Forelimb muscle (tissue), 1 donor: ENCODE measurements around the gene RBM41. TPM values are rescaled to one million over a fixed set of nuclear protein-coding genes. Genes with fewer than 3 reads are reported as not detected.
"Not testable (repeated sequence)": the region's sequence is repeated elsewhere in the genome, so short reads cannot be mapped to it uniquely, and the experiment has no call there.

Experiments
- DNase-seq: peaks from one replicate; pipeline ENCODE4 v3.0.0-alpha.2; 2013; ENCODE audit warnings: low read depth
- polyA plus RNA-seq: library from polyadenylated mRNA; unstranded; fragments of 120-200 nt; gene quantifications from one replicate; pipeline ENCODE4 v1.2.1, GENCODE V29; 2013; ENCODE audit not compliant: insufficient read length

RBM41 gene
- 9.7 TPM for polyA plus RNA-seq

- DNase-seq = peak; percentile 40
Measured at GRCh38 chrX:107118322-107119147, at the start of gene RBM41. Gene RBM41, minus strand, starts transcription at chrX:107118822. Its CDS starts 49 bp downstream, at chrX:107118773.

GRCh38 chrX:107168257-107168656 is 49.6 kb upstream of the RBM41 start:
- no peak for DNase-seq

GRCh38 chrX:107167163-107167921 is 48.7 kb upstream of the RBM41 start:
- no peak for DNase-seq

GRCh38 chrX:107157618-107158017 is 39.0 kb upstream of the RBM41 start:
- not testable (repeated sequence) for DNase-seq

- DNase-seq = not testable (repeated sequence)
Measured at GRCh38 chrX:107155621-107156430, 37.2 kb upstream of the RBM41 start.

- no peak for DNase-seq
Measured at GRCh38 chrX:107154787-107155620, 36.4 kb upstream of the RBM41 start.

GRCh38 chrX:107153005-107153404 is 34.4 kb upstream of the RBM41 start:
- no peak for DNase-seq

- DNase-seq = no peak
Measured at GRCh38 chrX:107146670-107147069, 28.0 kb upstream of the RBM41 start.

GRCh38 chrX:107135965-107136307 is 17.3 kb upstream of the RBM41 start:
- no peak for DNase-seq

- DNase-seq = no peak
Measured at GRCh38 chrX:107135049-107135964, 16.7 kb upstream of the RBM41 start.

GRCh38 chrX:107123750-107124149 is 5.1 kb upstream of the RBM41 start:
- no peak for DNase-seq

GRCh38 chrX:107119283-107119682 is 661 bp upstream of the RBM41 start:
- DNase-seq = no peak

GRCh38 chrX:107117993-107118321 is 665 bp downstream of the RBM41 start:
- no peak for DNase-seq

GRCh38 chrX:107107459-107107858 is 11.2 kb downstream of the RBM41 start:
- no peak for DNase-seq

GRCh38 chrX:107102980-107103379 is 15.6 kb downstream of the RBM41 start:
- no peak for DNase-seq

- DNase-seq = no peak
Measured at GRCh38 chrX:107076158-107076557, 42.5 kb downstream of the RBM41 start.

GRCh38 chrX:107057731-107058130 is 60.9 kb downstream of the RBM41 start:
- not testable (repeated sequence) for DNase-seq

- DNase-seq = no peak
Measured at GRCh38 chrX:107054978-107055377, 63.6 kb downstream of the RBM41 start.

GRCh38 chrX:107050195-107050709 is 68.4 kb downstream of the RBM41 start:
- DNase-seq = no peak

- no peak for DNase-seq
Measured at GRCh38 chrX:107047622-107048021, 71.0 kb downstream of the RBM41 start.
